T-helper 1 cell treated with Interleukin-12 subunit alpha and Interleukin-12 subunit beta and Interleukin-4 antibody, amounts not matched to agents 30 ng/mL and 1 ng/mL, for 36 hours (primary cell): ENCODE measurements around the gene ANKMY2. TPM values are rescaled to one million over a fixed set of nuclear protein-coding genes. Genes with fewer than 3 reads are reported as not detected.

ENCODE experiments used
- total RNA-seq: library from RNA; stranded (reverse); gene quantifications from 2 replicates; pipeline ENCODE4 v1.2.3, GENCODE V29; 2022

Gene ANKMY2
- total RNA-seq, 1 donor from 2014 or later = 7.7 TPM

Other genes with a start within 250 kb of the ANKMY2 start
- 0.63 and 1.1 TPM in 2 replicates for gene CRPPA, start 224.2 kb downstream of the ANKMY2 start, total RNA-seq
- not detected in 2 replicates for gene SOSTDC1, start 180.0 kb downstream of the ANKMY2 start, total RNA-seq
- gene LRRC72, start 118.9 kb downstream of the ANKMY2 start, total RNA-seq = not detected in 2 replicates
- 44.5 and 45.3 TPM in 2 replicates for gene BZW2, start 427 bp upstream of the ANKMY2 start, total RNA-seq
- 0.61 and 0.68 TPM in 2 replicates for gene TSPAN13, start 108.0 kb upstream of the ANKMY2 start, total RNA-seq
- gene AGR2, start 159.2 kb upstream of the ANKMY2 start, total RNA-seq = not detected in 2 replicates
- gene AGR3, start 236.2 kb upstream of the ANKMY2 start, total RNA-seq = not detected in 2 replicates